IMR-90 (cell line): ENCODE data around the gene AUTS2. TPM values are rescaled to one million over a fixed set of nuclear protein-coding genes. Genes with fewer than 3 reads are reported as not detected.

Source experiments
- ATAC-seq: fragments of 200-7000 bp; cut with Tn5 transposase; 2 replicates; pipeline ENCODE4 v1.9.1; 2020; ENCODE audit warnings: low read depth, mild to moderate bottlenecking, moderate library complexity
- BruUV-seq: library from RNA; stranded (reverse); fragments of 400-500 nt; replicated peaks from 2 replicates; lab custom pipeline; 2021; lab: Mats Ljungman, UMichigan
- CTCF ChIA-PET: fragments of 300-600 bp; formaldehyde crosslinking; extraction: SDS; loops from one replicate; lab custom pipeline; 2021; ENCODE audit warnings: antibody characterized with exemption; lab: Yijun Ruan, JAX
- POLR2A ChIA-PET: fragments of 300-600 bp; sonication (Branson Sonifier 250); formaldehyde crosslinking; loops from one replicate; lab custom pipeline; 2022; ENCODE audit warnings: antibody characterized with exemption; ENCODE audit not compliant: unreplicated experiment; lab: Charles Lee
- DNase-seq: peaks from one replicate; pipeline ENCODE4 v3.0.0; 2013
- H2AFZ ChIP-seq: replicated peaks from 2 replicates; pipeline ENCODE3; 2013; ENCODE audit warnings: low read length, mild to moderate bottlenecking; ENCODE audit not compliant: poor library complexity
- H2AK5ac ChIP-seq: 2 replicates; pipeline ENCODE4 v1.6.1; 2013; ENCODE audit warnings: low read depth, low read length, inconsistent platforms
- H2AK9ac ChIP-seq: replicated peaks from 2 replicates; pipeline ENCODE3; 2013; ENCODE audit warnings: mild to moderate bottlenecking, low read depth, low read length, moderate library complexity; ENCODE audit not compliant: poor library complexity
- H2BK120ac ChIP-seq: 2 replicates; pipeline ENCODE4 v1.6.1; 2013; ENCODE audit warnings: low read depth, low read length, inconsistent platforms
- H2BK15ac ChIP-seq: 3 replicates; pipeline ENCODE4 v1.6.1; 2013; ENCODE audit warnings: low read depth, low read length, inconsistent platforms
- H2BK20ac ChIP-seq: 2 replicates; pipeline ENCODE4 v1.6.1; 2013; ENCODE audit warnings: low read depth, mild to moderate bottlenecking, inconsistent platforms, low read length, moderate library complexity
- H2BK5ac ChIP-seq: 2 replicates; pipeline ENCODE4 v1.6.1; 2013; ENCODE audit warnings: mild to moderate bottlenecking, low read depth, low read length, inconsistent platforms; ENCODE audit not compliant: poor library complexity, severe bottlenecking
- H3K14ac ChIP-seq: replicated peaks from 2 replicates; pipeline ENCODE4 v1.6.1; 2013; ENCODE audit warnings: low read depth, low read length, inconsistent platforms
- H3K18ac ChIP-seq: 2 replicates; pipeline ENCODE4 v1.6.1; 2013; ENCODE audit warnings: low read depth, low read length, control low read depth
- H3K23ac ChIP-seq: 2 replicates; pipeline ENCODE4 v1.6.1; 2013; ENCODE audit warnings: low read depth, low read length, inconsistent platforms
- H3K27ac ChIP-seq: 2 replicates; pipeline ENCODE4 v1.5.1; 2013; ENCODE audit warnings: mild to moderate bottlenecking, control low read depth, low read length; ENCODE audit not compliant: insufficient read depth
- H3K27me3 ChIP-seq: 2 replicates; pipeline ENCODE4 v1.6.1; 2013; ENCODE audit warnings: low read length; ENCODE audit not compliant: control insufficient read depth, insufficient read depth
- H3K36me3 ChIP-seq: 2 replicates; pipeline ENCODE4 v1.6.1; 2013; ENCODE audit warnings: low read length, mixed read lengths; ENCODE audit not compliant: control insufficient read depth, insufficient read depth
- H3K4ac ChIP-seq: 2 replicates; pipeline ENCODE4 v1.6.1; 2013; ENCODE audit warnings: low read depth, low read length, inconsistent platforms
- H3K4me1 ChIP-seq: 2 replicates; pipeline ENCODE4 v1.6.1; 2013; ENCODE audit warnings: low read length, mixed read lengths; ENCODE audit not compliant: control insufficient read depth, insufficient read depth
- H3K4me2 ChIP-seq: 2 replicates; pipeline ENCODE4 v1.6.1; 2013; ENCODE audit warnings: low read depth, mild to moderate bottlenecking, control low read depth, low read length, moderate library complexity
- H3K4me3 ChIP-seq: 2 replicates; pipeline ENCODE4 v1.5.1; 2013; ENCODE audit warnings: low read depth, mild to moderate bottlenecking, control low read depth, low read length, moderate library complexity; ENCODE audit not compliant: insufficient read depth
- H3K56ac ChIP-seq: 2 replicates; pipeline ENCODE4 v1.6.1; 2013; ENCODE audit warnings: low read length, inconsistent platforms; ENCODE audit not compliant: insufficient read depth; ENCODE audit errors: extremely low read depth
- H3K79me1 ChIP-seq, 2 experiments: 2 replicates each; pipeline ENCODE4 v1.6.1; 2013; ENCODE audit warnings: low read length in 2 of 2, inconsistent platforms in 1 of 2, low read depth in 1 of 2
- H3K9ac ChIP-seq: 2 replicates; pipeline ENCODE4 v1.6.1; 2013; ENCODE audit warnings: low read depth, low read length, control low read depth
- H3K9me1 ChIP-seq: 2 replicates; pipeline ENCODE4 v1.6.1; 2013; ENCODE audit warnings: low read length, inconsistent platforms; ENCODE audit not compliant: insufficient read depth
- H3K9me3 ChIP-seq: 2 replicates; pipeline ENCODE4 v1.6.1; 2013; ENCODE audit warnings: low read length; ENCODE audit not compliant: control insufficient read depth, insufficient read depth
- H4K20me1 ChIP-seq: 2 replicates; pipeline ENCODE4 v1.6.1; 2013; ENCODE audit warnings: low read length, inconsistent platforms; ENCODE audit not compliant: insufficient read depth
- H4K5ac ChIP-seq: 2 replicates; pipeline ENCODE4 v1.6.1; 2013; ENCODE audit warnings: mild to moderate bottlenecking, low read depth, low read length, control low read depth
- H4K8ac ChIP-seq, 2 experiments: 2 replicates each; pipeline ENCODE4 v1.6.1; 2013; ENCODE audit warnings: low read depth in 2 of 2, low read length in 2 of 2, control low read depth in 1 of 2, inconsistent platforms in 1 of 2
- H4K91ac ChIP-seq: 2 replicates; pipeline ENCODE4 v1.6.1; 2013; ENCODE audit warnings: low read depth, low read length, inconsistent platforms; ENCODE audit not compliant: insufficient read depth
- BHLHE40 ChIP-seq: fragments of 150-350 bp; IDR thresholded peaks from 2 replicates; pipeline ENCODE4 v1.6.1; 2016; ENCODE audit warnings: mild to moderate bottlenecking, low read depth, low read length
- CEBPB ChIP-seq: IDR thresholded peaks from 2 replicates; pipeline ENCODE4 v1.6.1; 2012; ENCODE audit warnings: low read depth, low read length, improper control_type of control experiment
- CHD1 ChIP-seq: IDR thresholded peaks from 2 replicates; pipeline ENCODE4 v1.6.1; 2012; ENCODE audit warnings: low read depth, low read length, improper control_type of control experiment
- CTCF ChIP-seq: conservative IDR thresholded peaks from 2 replicates; pipeline ENCODE4 v1.5.1; 2012; ENCODE audit warnings: mild to moderate bottlenecking, low read depth, low read length, improper control_type of control experiment
- ELK1 ChIP-seq: fragments of 150-350 bp; IDR thresholded peaks from 2 replicates; pipeline ENCODE4 v1.6.1; 2016; ENCODE audit warnings: low read depth, mild to moderate bottlenecking, low read length, moderate library complexity, borderline replicate concordance
- FOS ChIP-seq: fragments of 150-350 bp; IDR thresholded peaks from 2 replicates; pipeline ENCODE4 v1.6.1; 2016; ENCODE audit warnings: low read depth, low read length
- MAFK ChIP-seq: IDR thresholded peaks from 2 replicates; pipeline ENCODE4 v1.6.1; 2012; ENCODE audit warnings: low read depth, low read length, improper control_type of control experiment
- MAZ ChIP-seq: IDR thresholded peaks from 2 replicates; pipeline ENCODE4 v1.6.1; 2012; ENCODE audit warnings: low read depth, mild to moderate bottlenecking, low read length, improper control_type of control experiment, moderate library complexity, borderline replicate concordance
- MXI1 ChIP-seq: IDR thresholded peaks from 2 replicates; pipeline ENCODE4 v1.6.1; 2012; ENCODE audit warnings: low read depth, mild to moderate bottlenecking, low read length, moderate library complexity, borderline replicate concordance
- NFE2L2 ChIP-seq: fragments of 150-350 bp; IDR thresholded peaks from 2 replicates; pipeline ENCODE4 v1.6.1; 2016; ENCODE audit warnings: low read depth, mild to moderate bottlenecking, low read length
- POLR2A ChIP-seq: IDR thresholded peaks from 2 replicates; pipeline ENCODE4 v1.6.1; 2012; ENCODE audit warnings: mild to moderate bottlenecking, low read depth, low read length
- RAD21 ChIP-seq: IDR thresholded peaks from 2 replicates; pipeline ENCODE4 v1.6.1; 2012; ENCODE audit warnings: low read length, improper control_type of control experiment
- RCOR1 ChIP-seq: IDR thresholded peaks from 2 replicates; pipeline ENCODE4 v1.6.1; 2012; ENCODE audit warnings: mild to moderate bottlenecking, low read length, improper control_type of control experiment; ENCODE audit not compliant: insufficient replicate concordance
- RFX5 ChIP-seq: IDR thresholded peaks from 2 replicates; pipeline ENCODE4 v1.8.0; 2012; ENCODE audit warnings: low read depth, mild to moderate bottlenecking, low read length, moderate library complexity
- SMC3 ChIP-seq: fragments of 150-350 bp; IDR thresholded peaks from 2 replicates; pipeline ENCODE4 v1.6.1; 2016; ENCODE audit warnings: low read depth, mild to moderate bottlenecking, antibody characterized with exemption, low read length, moderate library complexity
- USF2 ChIP-seq: fragments of 150-350 bp; IDR thresholded peaks from 2 replicates; pipeline ENCODE4 v1.6.1; 2017; ENCODE audit warnings: mild to moderate bottlenecking, antibody characterized with exemption, low read length, low read depth
- WGBS, 2 experiments: methylation state at CpG; one replicate each; pipeline versions ENCODE4 v1.1.5 to v1.1.7; 2013; ENCODE audit warnings: missing lambda C conversion rate in 2 of 2; ENCODE audit not compliant: insufficient read length in 1 of 2; ENCODE audit errors: extremely low coverage in 2 of 2; 5-methylcytosine and 5-hydroxymethylcytosine counted together
- dilution Hi-C: fragments of 300-500 bp; cut with HindIII; formaldehyde crosslinking; loops from one replicate; pipeline ENCODE4 v1.14.3; 2018; ENCODE audit warnings: low sequenced_read_pairs; ENCODE audit not compliant: unreplicated experiment
- in situ Hi-C: fragments of 300-500 bp; cut with MboI; formaldehyde crosslinking; loops from 3 replicates; pipeline ENCODE4 v1.14.3; 2019; ENCODE audit warnings: low sequenced_read_pairs, inconsistent platforms, mixed read lengths
- intact Hi-C: fragments of 100-400 bp; cut with micrococcal nuclease; formaldehyde crosslinking; loops from 2 replicates; pipeline ENCODE4 v1.10.0; 2022
- polyA plus RNA-seq, 3 experiments: library from polyadenylated mRNA; depleted of rRNA; stranded (reverse); fragments of >200 nt; gene quantifications; 2 replicates each; pipeline ENCODE4 v1.2.3, GENCODE V29; 2012; ENCODE audit warnings: low replicate concordance in 1 of 3
- total RNA-seq: library from RNA; depleted of rRNA; stranded (reverse); fragments of >200 nt; gene quantifications from 2 replicates; pipeline ENCODE4 v1.2.3, GENCODE V29; 2012

Gene AUTS2
- total and polyA plus RNA-seq, 2 of the 4 experiments (the other 2 are of a cell fraction) = 0.90 to 3.0 TPM

GRCh38 chr7:69600710-69601519 lies 2.6 kb downstream of the AUTS2 start:
- H3K9me3 ChIP-seq = no peaks in the 10 kb centered on the region
- H4K5ac ChIP-seq = no peak overlapping the region
- WGBS, 2 experiments = no CpG with 5 or more reads among the region's 5 CpGs
- CTCF ChIA-PET = no interaction called here
- H4K8ac ChIP-seq = no peak overlapping the region
- DNase-seq (no peak), ATAC-seq (no peak)
- no peak overlapping the region for H2BK120ac ChIP-seq
- no peaks in the 10 kb centered on the region for H3K9me1 ChIP-seq
- no peaks in the 10 kb centered on the region for H3K36me3 ChIP-seq
- no peak overlapping the region for H3K27ac ChIP-seq
- H3K79me1 ChIP-seq = no peaks in the 10 kb centered on the region
- in situ Hi-C loops = no loop called here
- no peak for TF ChIP-seq CEBPB
- no peak for TF ChIP-seq RCOR1
- no peak for TF ChIP-seq MAZ
- no peak for TF ChIP-seq CHD1
- TF ChIP-seq RAD21 = no peak
- TF ChIP-seq MXI1 = no peak
- TF ChIP-seq POLR2A = no peak
- TF ChIP-seq CTCF = no peak
- no peak for TF ChIP-seq ELK1
- TF ChIP-seq FOS = no peak
- no peak for TF ChIP-seq NFE2L2
- TF ChIP-seq MAFK = no peak
- no peak for TF ChIP-seq USF2
- no peak for TF ChIP-seq SMC3
- no peak for TF ChIP-seq BHLHE40
- no peak for TF ChIP-seq RFX5
- no peak overlapping the region for H4K91ac ChIP-seq
- no peak overlapping the region for H3K23ac ChIP-seq
- H3K56ac ChIP-seq = no peak overlapping the region
- H2AK5ac ChIP-seq = no peak overlapping the region
- no peak overlapping the region for H2AFZ ChIP-seq
- H3K4me1 ChIP-seq = 0 out of 2 replicates have a peak, but pooled peaks cover 2% of the 10 kb centered on the region
- H3K14ac ChIP-seq = no peak overlapping the region
- BruUV-seq = no TSS peak
- H3K4me2 ChIP-seq = no peak overlapping the region
- H2BK20ac ChIP-seq = no peak overlapping the region
- no peak overlapping the region for H3K18ac ChIP-seq
- no peak overlapping the region for H3K4ac ChIP-seq
- H3K27me3 ChIP-seq = peaks cover 17% of the 10 kb centered on the region
- no peak overlapping the region for H2BK5ac ChIP-seq
- intact Hi-C loops = no loop called here
- no peak overlapping the region for H3K9ac ChIP-seq
- no peak overlapping the region for H2BK15ac ChIP-seq
- POLR2A ChIA-PET = no interaction called here
- dilution Hi-C loops = no loop called here
- H4K20me1 ChIP-seq = no peaks in the 10 kb centered on the region
- no peak overlapping the region for H2AK9ac ChIP-seq
- no peak overlapping the region for H3K4me3 ChIP-seq
